ENCODE measurements around the gene ADI1.
A peak's percentile ranks its signal among the peaks of the same experiment; 100 is the strongest.
"Not testable (repeated sequence)": the region's sequence is repeated elsewhere in the genome, so short reads cannot be mapped to it uniquely, and the experiment has no call there.

Gene ADI1

GRCh38 chr2:3492475-3492787, 26.9 kb downstream of the ADI1 start:
- not testable (repeated sequence) for DNase-seq

- no peak for DNase-seq
These were observed 27.4 kb downstream of the ADI1 start for GRCh38 chr2:3491716-3492474.

GRCh38 chr2:3491306-3491705, 28.0 kb downstream of the ADI1 start:
- DNase-seq = no peak

- no peak for DNase-seq
These were observed 28.9 kb downstream of the ADI1 start for GRCh38 chr2:3490191-3491170.

- DNase-seq = no peak
These were observed 29.6 kb downstream of the ADI1 start for GRCh38 chr2:3489764-3490115.

- DNase-seq = no peak
These were observed 30.2 kb downstream of the ADI1 start for GRCh38 chr2:3488855-3489763.

- DNase-seq = no peak
These were observed 31.2 kb downstream of the ADI1 start for GRCh38 chr2:3488061-3488531.

GRCh38 chr2:3487432-3487831, 31.9 kb downstream of the ADI1 start:
- no peak for DNase-seq

GRCh38 chr2:3487028-3487425, 32.3 kb downstream of the ADI1 start:
- no peak for DNase-seq

GRCh38 chr2:3486047-3487027, 33.0 kb downstream of the ADI1 start:
- DNase-seq = no peak

GRCh38 chr2:3485166-3485565, 34.2 kb downstream of the ADI1 start:
- DNase-seq = no peak

GRCh38 chr2:3483986-3484960, 35.1 kb downstream of the ADI1 start:
- DNase-seq = no peak

- DNase-seq = peak; percentile 87
These were observed 35.9 kb downstream of the ADI1 start for GRCh38 chr2:3483227-3483985.

GRCh38 chr2:3482363-3482821, 36.9 kb downstream of the ADI1 start:
- no peak for DNase-seq

GRCh38 chr2:3481736-3482362, 37.5 kb downstream of the ADI1 start:
- DNase-seq = no peak

GRCh38 chr2:3481011-3481400, 38.3 kb downstream of the ADI1 start:
- no peak for DNase-seq

GRCh38 chr2:3480352-3481010, 38.9 kb downstream of the ADI1 start:
- no peak for DNase-seq
